NB4 (cell line): ENCODE results near the gene IL9R.

Experiments used
- POLR2A ChIP-seq: IDR thresholded peaks from 2 replicates; pipeline ENCODE4 v1.6.1; 2011; ENCODE audit warnings: mild to moderate bottlenecking; ENCODE audit not compliant: insufficient read length; ENCODE audit errors: extremely low read depth
- TF ChIP-seq, protein P1 (sequence below): IDR thresholded peaks from one replicate; pipeline ENCODE4 v1.5.1; 2012; ENCODE audit warnings: low read depth, low read length

DNA sequence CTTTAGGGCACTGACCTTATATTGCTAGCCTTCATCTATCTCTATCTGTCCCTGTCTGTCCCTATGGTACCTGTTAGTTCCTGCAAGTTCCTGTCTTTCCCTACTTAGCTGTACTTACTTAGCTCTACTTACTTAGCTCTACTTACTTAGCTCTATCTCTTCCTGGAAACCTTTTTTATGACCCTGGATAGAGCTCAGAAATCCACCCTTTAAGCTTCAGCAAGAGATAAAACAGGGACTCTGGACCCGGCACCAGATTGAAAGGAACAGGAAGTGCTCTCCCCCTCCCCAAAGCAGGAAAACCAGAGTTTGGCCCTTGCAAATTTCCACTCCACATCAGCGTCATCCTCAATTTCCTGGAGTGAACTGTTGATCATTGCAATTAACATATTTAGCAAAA lies 12.3 kb upstream of the IL9R start:
- TF ChIP-seq, protein P1, sequence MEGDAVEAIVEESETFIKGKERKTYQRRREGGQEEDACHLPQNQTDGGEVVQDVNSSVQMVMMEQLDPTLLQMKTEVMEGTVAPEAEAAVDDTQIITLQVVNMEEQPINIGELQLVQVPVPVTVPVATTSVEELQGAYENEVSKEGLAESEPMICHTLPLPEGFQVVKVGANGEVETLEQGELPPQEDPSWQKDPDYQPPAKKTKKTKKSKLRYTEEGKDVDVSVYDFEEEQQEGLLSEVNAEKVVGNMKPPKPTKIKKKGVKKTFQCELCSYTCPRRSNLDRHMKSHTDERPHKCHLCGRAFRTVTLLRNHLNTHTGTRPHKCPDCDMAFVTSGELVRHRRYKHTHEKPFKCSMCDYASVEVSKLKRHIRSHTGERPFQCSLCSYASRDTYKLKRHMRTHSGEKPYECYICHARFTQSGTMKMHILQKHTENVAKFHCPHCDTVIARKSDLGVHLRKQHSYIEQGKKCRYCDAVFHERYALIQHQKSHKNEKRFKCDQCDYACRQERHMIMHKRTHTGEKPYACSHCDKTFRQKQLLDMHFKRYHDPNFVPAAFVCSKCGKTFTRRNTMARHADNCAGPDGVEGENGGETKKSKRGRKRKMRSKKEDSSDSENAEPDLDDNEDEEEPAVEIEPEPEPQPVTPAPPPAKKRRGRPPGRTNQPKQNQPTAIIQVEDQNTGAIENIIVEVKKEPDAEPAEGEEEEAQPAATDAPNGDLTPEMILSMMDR = no peak
- no peak for TF ChIP-seq POLR2A
